Upper lobe of left lung (tissue), 4 donors: ENCODE results near the gene TAF6.

ENCODE experiments used
- POLR2A ChIP-seq, 4 donors: fragments of 450-650 bp; IDR thresholded peaks; one replicate each; pipeline ENCODE4 v1.5.1; 2016 to 2017; ENCODE audit warnings: antibody characterized with exemption in 4 of 4, mild to moderate bottlenecking in 2 of 4
- POLR2AphosphoS5 ChIP-seq, 2 donors: sonication (generic); formaldehyde crosslinking; IDR thresholded peaks; one replicate each; pipeline ENCODE4 v1.5.1; 2017; ENCODE audit warnings: antibody characterized with exemption in 2 of 2

- TF ChIP-seq POLR2AphosphoS5 (IDR thresholded peaks at IDR 0.05) (no peak), POLR2A (IDR thresholded peaks at IDR 0.05) (no peak)
Observed at GRCh38 chr7:100093498-100093897, 25.7 kb downstream of the TAF6 start.
